IMR-90 (cell line): ENCODE data around the gene CT45A8. TPM values are rescaled to one million over a fixed set of nuclear protein-coding genes. Genes with fewer than 3 reads are reported as not detected.
"Not testable (repeated sequence)": the region's sequence is repeated elsewhere in the genome, so short reads cannot be mapped to it uniquely, and the experiment has no call there.

Source experiments
- ATAC-seq: fragments of 200-7000 bp; cut with Tn5 transposase; 2 replicates; pipeline ENCODE4 v1.9.1; 2020; ENCODE audit warnings: low read depth, mild to moderate bottlenecking, moderate library complexity
- BruUV-seq: library from RNA; stranded (reverse); fragments of 400-500 nt; replicated peaks from 2 replicates; lab custom pipeline; 2021; lab: Mats Ljungman, UMichigan
- CTCF ChIA-PET: fragments of 300-600 bp; formaldehyde crosslinking; extraction: SDS; loops from one replicate; lab custom pipeline; 2021; ENCODE audit warnings: antibody characterized with exemption; lab: Yijun Ruan, JAX
- POLR2A ChIA-PET: fragments of 300-600 bp; sonication (Branson Sonifier 250); formaldehyde crosslinking; loops from one replicate; lab custom pipeline; 2022; ENCODE audit warnings: antibody characterized with exemption; ENCODE audit not compliant: unreplicated experiment; lab: Charles Lee
- DNase-seq: peaks from one replicate; pipeline ENCODE4 v3.0.0; 2013
- H2AFZ ChIP-seq: replicated peaks from 2 replicates; pipeline ENCODE3; 2013; ENCODE audit warnings: low read length, mild to moderate bottlenecking; ENCODE audit not compliant: poor library complexity
- H2AK5ac ChIP-seq: 2 replicates; pipeline ENCODE4 v1.6.1; 2013; ENCODE audit warnings: low read depth, low read length, inconsistent platforms
- H2AK9ac ChIP-seq: replicated peaks from 2 replicates; pipeline ENCODE3; 2013; ENCODE audit warnings: mild to moderate bottlenecking, low read depth, low read length, moderate library complexity; ENCODE audit not compliant: poor library complexity
- H2BK120ac ChIP-seq: 2 replicates; pipeline ENCODE4 v1.6.1; 2013; ENCODE audit warnings: low read depth, low read length, inconsistent platforms
- H2BK15ac ChIP-seq: 3 replicates; pipeline ENCODE4 v1.6.1; 2013; ENCODE audit warnings: low read depth, low read length, inconsistent platforms
- H2BK20ac ChIP-seq: 2 replicates; pipeline ENCODE4 v1.6.1; 2013; ENCODE audit warnings: low read depth, mild to moderate bottlenecking, inconsistent platforms, low read length, moderate library complexity
- H2BK5ac ChIP-seq: 2 replicates; pipeline ENCODE4 v1.6.1; 2013; ENCODE audit warnings: mild to moderate bottlenecking, low read depth, low read length, inconsistent platforms; ENCODE audit not compliant: poor library complexity, severe bottlenecking
- H3K14ac ChIP-seq: replicated peaks from 2 replicates; pipeline ENCODE4 v1.6.1; 2013; ENCODE audit warnings: low read depth, low read length, inconsistent platforms
- H3K18ac ChIP-seq: 2 replicates; pipeline ENCODE4 v1.6.1; 2013; ENCODE audit warnings: low read depth, low read length, control low read depth
- H3K23ac ChIP-seq: 2 replicates; pipeline ENCODE4 v1.6.1; 2013; ENCODE audit warnings: low read depth, low read length, inconsistent platforms
- H3K27ac ChIP-seq: 2 replicates; pipeline ENCODE4 v1.5.1; 2013; ENCODE audit warnings: mild to moderate bottlenecking, control low read depth, low read length; ENCODE audit not compliant: insufficient read depth
- H3K27me3 ChIP-seq: 2 replicates; pipeline ENCODE4 v1.6.1; 2013; ENCODE audit warnings: low read length; ENCODE audit not compliant: control insufficient read depth, insufficient read depth
- H3K36me3 ChIP-seq: 2 replicates; pipeline ENCODE4 v1.6.1; 2013; ENCODE audit warnings: low read length, mixed read lengths; ENCODE audit not compliant: control insufficient read depth, insufficient read depth
- H3K4ac ChIP-seq: 2 replicates; pipeline ENCODE4 v1.6.1; 2013; ENCODE audit warnings: low read depth, low read length, inconsistent platforms
- H3K4me1 ChIP-seq: 2 replicates; pipeline ENCODE4 v1.6.1; 2013; ENCODE audit warnings: low read length, mixed read lengths; ENCODE audit not compliant: control insufficient read depth, insufficient read depth
- H3K4me2 ChIP-seq: 2 replicates; pipeline ENCODE4 v1.6.1; 2013; ENCODE audit warnings: low read depth, mild to moderate bottlenecking, control low read depth, low read length, moderate library complexity
- H3K4me3 ChIP-seq: 2 replicates; pipeline ENCODE4 v1.5.1; 2013; ENCODE audit warnings: low read depth, mild to moderate bottlenecking, control low read depth, low read length, moderate library complexity; ENCODE audit not compliant: insufficient read depth
- H3K56ac ChIP-seq: 2 replicates; pipeline ENCODE4 v1.6.1; 2013; ENCODE audit warnings: low read length, inconsistent platforms; ENCODE audit not compliant: insufficient read depth; ENCODE audit errors: extremely low read depth
- H3K79me1 ChIP-seq, 2 experiments: 2 replicates each; pipeline ENCODE4 v1.6.1; 2013; ENCODE audit warnings: low read length in 2 of 2, inconsistent platforms in 1 of 2, low read depth in 1 of 2
- H3K9ac ChIP-seq: 2 replicates; pipeline ENCODE4 v1.6.1; 2013; ENCODE audit warnings: low read depth, low read length, control low read depth
- H3K9me1 ChIP-seq: 2 replicates; pipeline ENCODE4 v1.6.1; 2013; ENCODE audit warnings: low read length, inconsistent platforms; ENCODE audit not compliant: insufficient read depth
- H3K9me3 ChIP-seq: 2 replicates; pipeline ENCODE4 v1.6.1; 2013; ENCODE audit warnings: low read length; ENCODE audit not compliant: control insufficient read depth, insufficient read depth
- H4K20me1 ChIP-seq: 2 replicates; pipeline ENCODE4 v1.6.1; 2013; ENCODE audit warnings: low read length, inconsistent platforms; ENCODE audit not compliant: insufficient read depth
- H4K5ac ChIP-seq: 2 replicates; pipeline ENCODE4 v1.6.1; 2013; ENCODE audit warnings: mild to moderate bottlenecking, low read depth, low read length, control low read depth
- H4K8ac ChIP-seq, 2 experiments: 2 replicates each; pipeline ENCODE4 v1.6.1; 2013; ENCODE audit warnings: low read depth in 2 of 2, low read length in 2 of 2, control low read depth in 1 of 2, inconsistent platforms in 1 of 2
- H4K91ac ChIP-seq: 2 replicates; pipeline ENCODE4 v1.6.1; 2013; ENCODE audit warnings: low read depth, low read length, inconsistent platforms; ENCODE audit not compliant: insufficient read depth
- WGBS, 2 experiments: methylation state at CpG; one replicate each; pipeline versions ENCODE4 v1.1.5 to v1.1.7; 2013; ENCODE audit warnings: missing lambda C conversion rate in 2 of 2; ENCODE audit not compliant: insufficient read length in 1 of 2; ENCODE audit errors: extremely low coverage in 2 of 2; 5-methylcytosine and 5-hydroxymethylcytosine counted together
- dilution Hi-C: fragments of 300-500 bp; cut with HindIII; formaldehyde crosslinking; loops from one replicate; pipeline ENCODE4 v1.14.3; 2018; ENCODE audit warnings: low sequenced_read_pairs; ENCODE audit not compliant: unreplicated experiment
- in situ Hi-C: fragments of 300-500 bp; cut with MboI; formaldehyde crosslinking; loops from 3 replicates; pipeline ENCODE4 v1.14.3; 2019; ENCODE audit warnings: low sequenced_read_pairs, inconsistent platforms, mixed read lengths
- intact Hi-C: fragments of 100-400 bp; cut with micrococcal nuclease; formaldehyde crosslinking; loops from 2 replicates; pipeline ENCODE4 v1.10.0; 2022
- polyA plus RNA-seq, 3 experiments: library from polyadenylated mRNA; depleted of rRNA; stranded (reverse); fragments of >200 nt; gene quantifications; 2 replicates each; pipeline ENCODE4 v1.2.3, GENCODE V29; 2012; ENCODE audit warnings: low replicate concordance in 1 of 3
- total RNA-seq: library from RNA; depleted of rRNA; stranded (reverse); fragments of >200 nt; gene quantifications from 2 replicates; pipeline ENCODE4 v1.2.3, GENCODE V29; 2012

The CT45A8 gene
- total and polyA plus RNA-seq, 2 of the 4 experiments (the other 2 are of a cell fraction), result not detected

GRCh38 chrX:135871712-135872111, 17.4 kb upstream of the CT45A8 start, which contains the start of gene CT45A9:
Gene CT45A9 (minus strand): TSS chrX:135871812. CDS start chrX:135868061, 3,751 bp downstream.
- BruUV-seq, H3K27me3 ChIP-seq, H3K79me1 ChIP-seq, H2AK5ac ChIP-seq, ATAC-seq, H2BK15ac ChIP-seq, H4K20me1 ChIP-seq, H4K91ac ChIP-seq, H4K8ac ChIP-seq, DNase-seq, H3K27ac ChIP-seq, in situ Hi-C loops, intact Hi-C loops, H3K9ac ChIP-seq, H3K4me1 ChIP-seq, H3K4ac ChIP-seq, POLR2A ChIA-PET, H3K14ac ChIP-seq, H3K4me3 ChIP-seq, H3K18ac ChIP-seq, CTCF ChIA-PET, H2BK20ac ChIP-seq, H2AFZ ChIP-seq, dilution Hi-C loops, H2BK120ac ChIP-seq, H2AK9ac ChIP-seq, H3K9me1 ChIP-seq, H3K9me3 ChIP-seq, H3K23ac ChIP-seq, H3K36me3 ChIP-seq, H3K4me2 ChIP-seq, H2BK5ac ChIP-seq, H3K56ac ChIP-seq, H4K5ac ChIP-seq: not testable (repeated sequence)
- WGBS, 2 experiments, result no CpG with 5 or more reads among the region's 17 CpGs

GRCh38 chrX:135837180-135837579, 17.2 kb downstream of the CT45A8 start, which contains the start of gene CT45A7:
Gene CT45A7 (minus strand): TSS chrX:135837280. CDS start chrX:135833533, 3,747 bp downstream.
- H2BK120ac ChIP-seq, BruUV-seq, H3K14ac ChIP-seq, H2AK5ac ChIP-seq, H3K18ac ChIP-seq, H3K23ac ChIP-seq, H2AK9ac ChIP-seq, in situ Hi-C loops, H4K8ac ChIP-seq, POLR2A ChIA-PET, H3K4me2 ChIP-seq, H3K79me1 ChIP-seq, H3K4me1 ChIP-seq, H4K20me1 ChIP-seq, H3K56ac ChIP-seq, H3K9ac ChIP-seq, H4K91ac ChIP-seq, H2BK5ac ChIP-seq, H3K4me3 ChIP-seq, H3K4ac ChIP-seq, H3K36me3 ChIP-seq, H2BK20ac ChIP-seq, H3K9me3 ChIP-seq, dilution Hi-C loops, H3K27ac ChIP-seq, intact Hi-C loops, CTCF ChIA-PET, H3K9me1 ChIP-seq, H4K5ac ChIP-seq, H3K27me3 ChIP-seq, DNase-seq, H2BK15ac ChIP-seq, H2AFZ ChIP-seq, ATAC-seq: not testable (repeated sequence)
- no CpG with 5 or more reads among the region's 17 CpGs for WGBS, 2 experiments
